Measurements from ENCODE around the gene KCNH2.

The KCNH2 gene

GRCh38 chr7:150994838-150995510, 16.9 kb upstream of the KCNH2 start:
- DNase-seq, result no peak

- DNase-seq, result no peak
Measured at GRCh38 chr7:150994141-150994837, 16.2 kb upstream of the KCNH2 start.

DNA sequence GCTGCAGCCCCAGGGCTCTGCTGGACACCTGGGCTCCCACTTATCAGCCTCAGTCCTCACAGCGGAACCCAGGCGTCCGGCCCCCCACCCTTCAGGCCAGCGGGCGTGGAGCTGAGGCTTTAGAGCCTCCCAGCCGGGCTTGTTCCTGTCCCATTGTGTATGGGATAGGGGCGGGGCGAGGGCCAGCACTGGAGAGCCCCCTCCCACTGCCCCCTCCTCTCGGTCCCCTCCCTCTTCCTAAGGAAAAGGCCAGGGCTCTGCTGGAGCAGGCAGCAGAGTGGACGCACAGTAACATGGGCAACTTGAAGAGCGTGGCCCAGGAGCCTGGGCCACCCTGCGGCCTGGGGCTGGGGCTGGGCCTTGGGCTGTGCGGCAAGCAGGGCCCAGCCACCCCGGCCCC, 15.4 kb upstream of the KCNH2 start:
- no peak for DNase-seq

DNA sequence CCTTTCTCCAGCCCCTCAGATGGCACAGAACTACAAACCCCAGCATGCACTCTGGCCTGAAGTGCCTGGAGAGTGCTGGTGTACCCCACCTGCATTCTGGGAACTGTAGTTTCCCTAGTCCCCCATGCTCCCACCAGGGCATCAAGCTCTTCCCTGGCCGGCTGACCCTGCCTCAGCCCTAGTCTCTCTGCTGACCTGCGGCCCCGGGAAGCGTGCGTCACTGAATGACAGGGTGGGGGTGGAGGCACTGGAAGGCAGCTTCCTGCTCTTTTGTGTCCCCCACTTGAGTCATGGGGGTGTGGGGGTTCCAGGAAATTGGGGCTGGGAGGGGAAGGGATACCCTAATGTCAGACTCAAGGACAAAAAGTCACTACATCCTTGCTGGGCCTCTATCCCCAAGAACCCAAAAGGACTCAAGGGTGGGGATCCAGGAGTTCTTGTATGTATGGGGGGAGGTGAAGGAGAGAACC, 14.7 kb upstream of the KCNH2 start:
- no peak for DNase-seq

- no peak for DNase-seq
Measured at GRCh38 chr7:150992051-150992640, 14.0 kb upstream of the KCNH2 start.

- DNase-seq, result no peak
Measured at GRCh38 chr7:150990416-150991186, 12.5 kb upstream of the KCNH2 start, which contains the start of gene NOS3. Gene NOS3, plus strand, starts transcription at chr7:150991017. Its CDS starts 2,787 bp downstream, at chr7:150993804.

GRCh38 chr7:150989456-150989855, 11.3 kb upstream of the KCNH2 start:
- DNase-seq, result no peak

DNA sequence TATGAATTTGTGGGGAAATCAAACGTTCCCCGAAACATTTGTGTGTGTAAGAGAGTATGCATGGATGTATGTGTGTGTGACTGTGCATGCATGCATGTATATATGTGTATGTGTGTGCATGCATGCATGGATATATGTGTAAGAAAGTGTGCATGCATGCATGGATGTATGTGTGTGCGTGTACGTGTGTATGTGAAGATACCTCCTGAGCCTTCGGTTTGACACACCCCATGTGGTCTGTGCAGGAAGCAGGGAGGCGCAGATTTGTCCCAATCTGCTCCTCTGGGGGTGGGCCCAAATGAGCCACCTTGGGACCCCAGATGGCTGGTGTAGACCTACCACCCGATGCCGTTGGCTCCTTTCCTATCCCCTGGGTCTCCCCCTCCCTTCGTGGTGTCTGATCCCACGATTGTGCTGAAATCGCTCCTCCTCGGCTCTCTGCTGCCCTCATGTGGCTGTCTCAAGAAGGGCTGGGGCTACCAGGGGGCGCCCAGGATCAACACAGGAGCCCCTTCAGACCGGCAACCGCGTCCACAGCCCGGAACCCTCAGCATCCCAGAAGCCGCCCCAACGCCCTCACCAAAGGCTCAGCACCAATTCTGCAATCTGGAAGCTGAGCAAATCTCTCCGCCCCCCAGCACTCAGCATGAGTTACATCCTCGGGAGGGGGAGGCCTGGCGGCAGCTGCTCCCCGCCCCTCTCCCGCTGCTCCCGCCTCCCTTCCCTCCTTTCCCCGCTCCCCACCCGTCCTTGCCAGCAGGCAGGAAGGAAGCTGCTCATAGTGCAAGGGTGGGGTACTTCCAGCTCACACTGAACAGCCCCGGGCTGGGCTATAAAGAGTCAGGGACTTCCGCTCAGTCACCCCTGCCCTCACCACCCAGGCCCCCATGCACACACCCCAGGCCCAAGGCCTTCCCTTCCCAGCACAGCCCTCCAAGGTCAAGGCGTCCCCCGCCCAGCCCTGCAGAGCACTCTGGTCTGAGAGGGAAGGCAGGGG, 10.4 kb upstream of the KCNH2 start:
- DNase-seq, result peak; percentile 65

- no peak for DNase-seq
Measured at GRCh38 chr7:150986556-150986955, 8.4 kb upstream of the KCNH2 start.

DNA sequence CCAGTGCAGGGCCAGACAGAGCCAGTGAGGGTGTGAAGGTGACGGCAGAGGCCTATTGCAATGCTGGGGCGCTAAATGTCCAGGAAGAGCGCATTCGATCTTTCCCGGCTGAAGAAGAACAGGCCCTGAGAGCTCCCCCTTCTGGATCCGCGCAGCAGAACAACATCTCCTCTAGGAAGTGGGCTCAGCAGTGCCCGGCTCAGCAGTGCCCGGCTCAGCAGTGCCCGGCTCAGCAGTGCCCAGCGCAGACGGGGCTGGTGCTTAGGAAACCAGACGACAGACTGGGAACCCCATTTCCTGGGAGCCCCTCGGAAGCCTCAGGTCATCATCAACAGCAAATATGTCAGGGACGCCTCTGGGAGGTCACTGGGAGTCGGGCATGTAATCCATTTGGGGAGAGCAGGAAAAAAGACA, 8.0 kb upstream of the KCNH2 start:
- DNase-seq, result peak; percentile 50

GRCh38 chr7:150983893-150984368, 5.8 kb upstream of the KCNH2 start:
- DNase-seq, result no peak

- DNase-seq, result no peak
Measured at GRCh38 chr7:150982351-150982750, 4.2 kb upstream of the KCNH2 start.

DNA sequence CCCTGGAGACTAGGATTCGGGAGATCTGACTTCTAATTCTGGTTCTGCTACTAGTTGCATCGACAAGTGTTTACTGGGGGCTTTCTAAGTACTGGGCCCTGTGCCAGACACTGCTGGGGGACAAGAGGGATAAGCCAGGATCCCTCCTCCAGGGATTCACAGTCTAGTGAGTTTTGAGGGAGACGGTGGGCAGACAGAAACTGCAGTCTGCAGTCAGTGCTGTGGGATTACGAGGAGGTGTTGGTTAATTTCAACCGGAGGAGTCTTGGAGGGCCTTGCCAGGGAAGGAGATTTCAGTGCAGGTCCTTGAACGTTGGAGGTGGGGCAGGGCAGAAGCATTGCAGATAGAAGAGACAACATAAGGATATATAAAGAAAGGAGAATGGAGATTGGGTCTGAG, 3.5 kb upstream of the KCNH2 start:
- no peak for DNase-seq

GRCh38 chr7:150980663-150981062, 2.5 kb upstream of the KCNH2 start:
- DNase-seq, result no peak

GRCh38 chr7:150979713-150980390, 1.7 kb upstream of the KCNH2 start:
- DNase-seq, result no peak

DNA sequence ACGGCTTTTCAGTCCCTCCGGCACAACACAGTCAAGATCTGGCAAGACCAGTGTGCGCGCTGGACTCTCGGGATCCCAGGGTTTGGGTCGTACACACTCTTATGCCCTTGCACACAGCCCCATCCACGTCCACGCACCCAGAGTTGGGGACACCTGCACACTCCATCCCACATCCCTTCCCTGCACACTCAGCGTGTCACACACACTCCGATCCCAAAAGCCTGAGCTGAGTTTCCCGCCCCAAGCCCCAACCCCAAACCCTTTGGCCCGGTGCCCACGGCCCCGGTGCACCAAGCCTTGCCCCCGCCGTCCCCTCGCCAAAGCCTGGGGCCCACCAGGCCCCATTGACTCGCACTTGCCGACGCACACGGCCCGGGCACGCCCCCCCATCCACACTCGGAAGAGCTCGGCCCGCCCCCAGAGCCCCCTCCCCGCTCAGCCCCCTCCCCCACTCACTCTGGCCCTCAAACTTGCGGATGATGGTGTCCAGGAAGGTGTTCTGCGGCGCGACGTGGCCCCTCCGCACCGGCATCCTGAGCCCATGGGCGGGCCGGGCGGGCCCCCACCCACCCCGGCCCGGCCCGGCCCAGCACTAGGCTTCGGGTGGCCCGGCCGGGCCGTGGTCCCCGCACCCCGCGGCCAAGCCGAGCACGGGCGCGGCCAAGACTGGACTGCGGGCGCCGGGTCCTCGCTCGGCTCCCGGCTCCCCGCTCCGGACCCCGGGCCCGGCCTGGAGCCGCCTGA, 567 bp downstream of the KCNH2 start:
- no peak for DNase-seq

DNA sequence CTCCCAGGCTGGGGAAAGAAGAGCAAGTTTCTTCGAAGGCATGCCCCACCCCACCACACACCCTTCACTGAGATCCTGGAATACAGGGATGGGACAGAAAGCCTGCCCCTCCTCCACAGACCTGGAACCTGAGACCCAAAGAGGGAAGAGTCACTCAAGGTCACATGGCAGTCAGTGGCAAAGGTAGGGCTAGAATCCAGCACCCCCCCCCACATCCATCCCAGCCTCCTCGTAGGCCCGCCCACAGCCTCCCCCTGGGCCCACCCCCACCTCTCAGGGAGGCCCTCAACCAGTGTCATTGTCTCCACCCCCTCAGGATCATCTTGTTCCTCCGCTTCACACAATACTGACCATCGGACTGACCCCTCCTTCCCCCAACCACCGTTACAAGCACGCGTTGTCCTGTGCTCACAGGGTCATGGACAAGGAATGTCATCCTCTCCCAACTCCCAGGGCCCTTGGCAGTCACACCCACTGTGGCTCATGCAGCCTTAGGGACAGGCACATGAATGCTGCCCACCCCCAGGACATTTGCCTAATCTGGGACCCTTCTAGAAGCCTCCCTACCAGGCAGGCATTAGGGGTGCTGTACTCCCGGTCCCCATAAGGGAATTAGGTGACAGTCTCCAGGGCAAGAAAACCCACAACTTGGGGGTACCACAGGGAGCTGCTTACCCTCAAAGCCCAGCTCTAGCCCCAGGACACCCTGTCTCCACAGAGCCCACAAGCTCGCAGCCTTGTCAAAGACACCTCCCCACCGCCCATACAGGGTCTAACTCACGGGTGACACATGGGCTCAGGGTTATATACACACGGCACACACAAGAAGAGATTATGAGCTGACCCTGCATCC, 1.4 kb downstream of the KCNH2 start:
- DNase-seq, result no peak

DNA sequence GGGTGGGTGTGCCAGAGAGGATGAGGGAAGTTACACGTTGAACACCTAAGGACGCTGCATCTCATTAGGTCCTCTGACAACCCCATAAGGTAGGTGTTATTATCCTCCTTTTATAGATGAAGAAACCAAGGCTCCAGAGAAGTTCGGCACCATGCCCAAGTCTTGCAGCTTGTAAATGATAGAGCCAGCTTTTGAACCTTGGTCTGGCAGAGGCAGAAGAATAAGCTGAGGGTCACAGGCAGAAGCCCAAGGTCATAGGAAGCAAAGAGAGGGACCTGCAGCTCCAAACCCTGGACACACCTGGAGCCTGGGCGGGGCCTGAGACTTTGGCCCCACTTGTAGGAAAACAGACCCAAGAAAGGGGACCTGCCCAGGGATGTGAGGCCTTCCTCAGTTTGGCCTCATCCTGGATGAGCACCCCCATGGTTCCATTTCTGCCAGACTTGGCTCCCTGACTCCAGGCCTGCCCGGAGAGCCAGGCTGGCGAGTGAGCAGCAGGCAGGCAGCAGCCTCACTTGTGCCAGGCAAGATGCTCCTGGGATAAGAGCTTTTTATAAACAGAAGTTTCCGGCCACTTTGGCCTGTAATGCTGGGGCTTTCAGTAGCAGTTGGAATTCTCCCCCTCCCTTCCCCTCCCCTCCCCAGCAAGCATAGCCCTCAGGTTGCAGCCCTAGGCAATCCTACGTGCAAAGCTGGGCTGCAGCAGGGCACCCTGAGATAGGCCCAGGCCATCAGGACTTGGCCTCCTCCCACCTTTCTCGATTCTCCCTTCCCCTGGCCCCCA, 2.4 kb downstream of the KCNH2 start:
- DNase-seq, result no peak

All from activated T-cell treated with anti-CD3 and anti-CD28 coated beads for 4 hours (primary cell).